Gastrocnemius medialis (tissue), 4 donors: ENCODE results near the gene PYROXD2.

Experiments
- POLR2A ChIP-seq, 2 donors: fragments of 450-650 bp; IDR thresholded peaks; one replicate each; pipeline ENCODE4 v1.6.1; 2017; ENCODE audit warnings: antibody characterized with exemption in 2 of 2, mild to moderate bottlenecking in 2 of 2, moderate library complexity in 2 of 2
- TF ChIP-seq, protein P1 (sequence below), 5 experiments: fragments of 450-650 bp in 3 of 5; fragments of 200-600 bp in 2 of 5; sonication (generic) in 2 of 5; IDR thresholded peaks in 4 of 5; conservative IDR thresholded peaks in 1 of 5; 1 replicate in 4 of 5; 2 replicates in 1 of 5; pipeline ENCODE4 v1.5.1; 2016 to 2019; ENCODE audit warnings: antibody characterized with exemption in 5 of 5, mild to moderate bottlenecking in 3 of 5, moderate library complexity in 3 of 5

DNA sequence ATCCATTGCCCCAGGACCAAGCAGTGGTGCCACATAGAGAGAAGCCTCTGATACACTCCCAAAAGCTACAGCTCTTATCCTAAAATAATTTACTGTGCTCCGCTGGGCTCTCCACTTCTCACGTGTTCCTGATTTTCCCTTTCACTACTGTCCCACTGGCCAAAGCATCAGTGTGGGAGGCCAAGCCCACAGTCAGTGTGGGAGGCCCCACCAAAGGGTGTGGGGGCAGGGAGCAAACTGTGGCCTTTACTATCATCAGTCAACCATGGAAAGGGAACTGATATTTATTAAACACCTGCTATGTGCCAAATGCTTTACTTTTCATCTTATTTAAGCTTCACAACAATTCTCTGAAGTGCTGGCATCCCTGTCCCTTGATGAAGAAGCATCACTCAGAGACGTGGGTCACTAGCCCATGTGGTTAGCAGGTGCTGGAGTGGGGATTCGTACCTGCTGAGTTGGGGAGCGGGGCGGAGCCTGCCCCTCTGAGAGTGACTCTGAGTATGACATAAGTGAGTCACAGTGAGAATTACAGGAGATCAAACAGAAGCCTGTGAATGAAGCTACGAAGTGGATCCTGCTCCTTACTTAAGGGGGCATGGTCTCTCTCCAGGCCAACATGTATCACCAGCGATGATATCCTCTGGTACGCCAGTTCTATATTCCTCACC is 50.4 kb downstream of the PYROXD2 start:
- no peak for TF ChIP-seq POLR2A (IDR thresholded peaks at IDR 0.05)
- TF ChIP-seq, protein P1, sequence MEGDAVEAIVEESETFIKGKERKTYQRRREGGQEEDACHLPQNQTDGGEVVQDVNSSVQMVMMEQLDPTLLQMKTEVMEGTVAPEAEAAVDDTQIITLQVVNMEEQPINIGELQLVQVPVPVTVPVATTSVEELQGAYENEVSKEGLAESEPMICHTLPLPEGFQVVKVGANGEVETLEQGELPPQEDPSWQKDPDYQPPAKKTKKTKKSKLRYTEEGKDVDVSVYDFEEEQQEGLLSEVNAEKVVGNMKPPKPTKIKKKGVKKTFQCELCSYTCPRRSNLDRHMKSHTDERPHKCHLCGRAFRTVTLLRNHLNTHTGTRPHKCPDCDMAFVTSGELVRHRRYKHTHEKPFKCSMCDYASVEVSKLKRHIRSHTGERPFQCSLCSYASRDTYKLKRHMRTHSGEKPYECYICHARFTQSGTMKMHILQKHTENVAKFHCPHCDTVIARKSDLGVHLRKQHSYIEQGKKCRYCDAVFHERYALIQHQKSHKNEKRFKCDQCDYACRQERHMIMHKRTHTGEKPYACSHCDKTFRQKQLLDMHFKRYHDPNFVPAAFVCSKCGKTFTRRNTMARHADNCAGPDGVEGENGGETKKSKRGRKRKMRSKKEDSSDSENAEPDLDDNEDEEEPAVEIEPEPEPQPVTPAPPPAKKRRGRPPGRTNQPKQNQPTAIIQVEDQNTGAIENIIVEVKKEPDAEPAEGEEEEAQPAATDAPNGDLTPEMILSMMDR (IDR thresholded peaks at IDR 0.05 in 4 of 5, conservative IDR thresholded peaks at IDR 0.05 in 1 of 5): no peak
